ENCODE measurements around the gene PRR22.

GRCh38 chr19:5805462-5806132 lies 21.1 kb upstream of the PRR22 start:
- no peak for TF ChIP-seq POLR2A (IDR thresholded peaks at IDR 0.05; ENCODE audit: low read length)
- no peak for TF ChIP-seq GATA1 (IDR thresholded peaks at IDR 0.05; ENCODE audit: low read depth, low read length)
